Cardiac fibroblast (primary cell): Measurements from ENCODE around the gene PRDX5.
A peak's percentile ranks its signal among the peaks of the same experiment; 100 is the strongest.

Source experiments
- DNase-seq, 2 donors: peaks; one replicate each; pipeline versions ENCODE4 v3.0.0 to v3.0.0-alpha.2; 2010; ENCODE audit warnings: low read depth in 2 of 2
- H3K4me3 ChIP-seq, 2 donors: replicated peaks in 1 of 2; 1 replicate in 1 of 2; 2 replicates in 1 of 2; pipeline ENCODE4 v1.5.1; 2011; ENCODE audit warnings: low read depth in 2 of 2, low read length in 2 of 2, mild to moderate bottlenecking in 2 of 2, moderate library complexity in 1 of 2
- CTCF ChIP-seq: IDR thresholded peaks from one replicate; pipeline ENCODE4 v1.5.1; 2011; ENCODE audit warnings: low read depth, mild to moderate bottlenecking, low read length, inconsistent platforms

The PRDX5 gene

GRCh38 chr11:64362339-64362738, 44.4 kb downstream of the PRDX5 start:
- TF ChIP-seq CTCF = no peak

GRCh38 chr11:64364435-64364834, 46.5 kb downstream of the PRDX5 start:
- no peak overlapping the region for H3K4me3 ChIP-seq
- TF ChIP-seq CTCF = no peak
- DNase-seq = no peak

More at GRCh38 chr11:64362339-64362738, 44.4 kb downstream of the PRDX5 start:
- no peak overlapping the region for H3K4me3 ChIP-seq
- no peak for DNase-seq

GRCh38 chr11:64364911-64365310, 47.0 kb downstream of the PRDX5 start:
- no peak for TF ChIP-seq CTCF
- no peak for DNase-seq
- no peak overlapping the region for H3K4me3 ChIP-seq

GRCh38 chr11:64366751-64367150, 48.8 kb downstream of the PRDX5 start:
- no peak overlapping the region for H3K4me3 ChIP-seq
- no peak for TF ChIP-seq CTCF
- peak in 1 of 2 donors; percentile 29 for DNase-seq

- DNase-seq = no peak
- no peak overlapping the region for H3K4me3 ChIP-seq
- no peak for TF ChIP-seq CTCF
Observed at GRCh38 chr11:64367931-64368672, 50.2 kb downstream of the PRDX5 start.

GRCh38 chr11:64368673-64369074, 50.8 kb downstream of the PRDX5 start:
- H3K4me3 ChIP-seq = no peak overlapping the region
- no peak for TF ChIP-seq CTCF
- DNase-seq = no peak
